ACC112 (cell line): ENCODE measurements around the gene LRRC52.

Experiments
- H2AFZ ChIP-seq: fragments of 200-600 bp; sonication (generic); one replicate; pipeline ENCODE4 v1.6.0; 2017; ENCODE audit warnings: antibody characterized with exemption, low read length; ENCODE audit not compliant: unreplicated experiment
- H3K27ac ChIP-seq: fragments of 200-600 bp; sonication (generic); 2 replicates; pipeline ENCODE4 v1.5.1; 2014; ENCODE audit warnings: low read depth, mild to moderate bottlenecking, antibody characterized with exemption, low read length, moderate library complexity
- H3K27me3 ChIP-seq: fragments of 200-600 bp; sonication (generic); 2 replicates; pipeline ENCODE4 v1.6.1; 2014; ENCODE audit warnings: mild to moderate bottlenecking, antibody characterized with exemption, low read length, moderate library complexity, mixed read lengths; ENCODE audit not compliant: insufficient read depth
- H3K36me3 ChIP-seq: fragments of 200-600 bp; sonication (generic); 2 replicates; pipeline ENCODE4 v1.6.1; 2016; ENCODE audit warnings: mild to moderate bottlenecking, antibody characterized with exemption, low read length, moderate library complexity, mixed read lengths; ENCODE audit not compliant: insufficient read depth
- H3K4me1 ChIP-seq: fragments of 200-600 bp; sonication (generic); one replicate; pipeline ENCODE4 v1.6.1; 2016; ENCODE audit warnings: low read length, mixed read lengths; ENCODE audit not compliant: insufficient read depth, unreplicated experiment, control insufficient read depth
- H3K4me3 ChIP-seq: fragments of 200-600 bp; sonication (generic); 2 replicates; pipeline ENCODE4 v1.5.1; 2014; ENCODE audit warnings: mild to moderate bottlenecking, low read depth, low read length
- H3K79me2 ChIP-seq: fragments of 200-600 bp; sonication (generic); one replicate; pipeline ENCODE4 v1.6.0; 2016; ENCODE audit warnings: low read length; ENCODE audit not compliant: control insufficient read depth, unreplicated experiment, insufficient read depth

LRRC52 gene

GRCh38 chr1:165537356-165538109, 6.3 kb upstream of the LRRC52 start:
- no peak overlapping the region for H2AFZ ChIP-seq
- no peaks in the 10 kb centered on the region for H3K4me1 ChIP-seq
- H3K79me2 ChIP-seq: no peaks in the 10 kb centered on the region
- peaks cover 65% of the 10 kb centered on the region for H3K27me3 ChIP-seq
- H3K27ac ChIP-seq: no peak overlapping the region
- no peaks in the 10 kb centered on the region for H3K36me3 ChIP-seq
- H3K4me3 ChIP-seq: no peak overlapping the region

- Histone ChIP-seq H3K79me2 (no peaks in the 10 kb centered on the region), H3K4me1 (no peaks in the 10 kb centered on the region), H3K4me3 (no peak overlapping the region), H3K27ac (no peak overlapping the region), H3K27me3 (peaks cover 53% of the 10 kb centered on the region), H3K36me3 (no peaks in the 10 kb centered on the region), H2AFZ (no peak overlapping the region)
These were observed 4.5 kb upstream of the LRRC52 start for GRCh38 chr1:165539306-165539705.

GRCh38 chr1:165539908-165540307, 3.9 kb upstream of the LRRC52 start:
- Histone ChIP-seq H2AFZ (no peak overlapping the region), H3K79me2 (no peaks in the 10 kb centered on the region), H3K4me3 (no peak overlapping the region), H3K27me3 (peaks cover 55% of the 10 kb centered on the region), H3K4me1 (no peaks in the 10 kb centered on the region), H3K36me3 (no peaks in the 10 kb centered on the region), H3K27ac (no peak overlapping the region)

GRCh38 chr1:165542015-165542631, 1.7 kb upstream of the LRRC52 start:
- peaks cover 55% of the 10 kb centered on the region for H3K27me3 ChIP-seq
- H3K4me1 ChIP-seq: no peaks in the 10 kb centered on the region
- no peak overlapping the region for H3K27ac ChIP-seq
- H3K4me3 ChIP-seq: no peak overlapping the region
- no peaks in the 10 kb centered on the region for H3K36me3 ChIP-seq
- no peaks in the 10 kb centered on the region for H3K79me2 ChIP-seq
- H2AFZ ChIP-seq: no peak overlapping the region

- peaks cover 49% of the 10 kb centered on the region for H3K27me3 ChIP-seq
- no peaks in the 10 kb centered on the region for H3K79me2 ChIP-seq
- no peak overlapping the region for H2AFZ ChIP-seq
- H3K27ac ChIP-seq: no peak overlapping the region
- H3K36me3 ChIP-seq: no peaks in the 10 kb centered on the region
- H3K4me1 ChIP-seq: no peaks in the 10 kb centered on the region
- no peak overlapping the region for H3K4me3 ChIP-seq
These were observed 1.2 kb upstream of the LRRC52 start for GRCh38 chr1:165542647-165543046.

- no peak overlapping the region for H3K4me3 ChIP-seq
- no peaks in the 10 kb centered on the region for H3K79me2 ChIP-seq
- no peak overlapping the region for H2AFZ ChIP-seq
- no peaks in the 10 kb centered on the region for H3K36me3 ChIP-seq
- no peaks in the 10 kb centered on the region for H3K4me1 ChIP-seq
- H3K27ac ChIP-seq: no peak overlapping the region
- peaks cover 49% of the 10 kb centered on the region for H3K27me3 ChIP-seq
These were observed 1.2 kb downstream of the LRRC52 start for GRCh38 chr1:165544996-165545395.

GRCh38 chr1:165545974-165546373, 2.2 kb downstream of the LRRC52 start:
- peaks cover 49% of the 10 kb centered on the region for H3K27me3 ChIP-seq
- H3K4me1 ChIP-seq: no peaks in the 10 kb centered on the region
- H3K4me3 ChIP-seq: no peak overlapping the region
- no peak overlapping the region for H3K27ac ChIP-seq
- no peak overlapping the region for H2AFZ ChIP-seq
- no peaks in the 10 kb centered on the region for H3K36me3 ChIP-seq
- H3K79me2 ChIP-seq: no peaks in the 10 kb centered on the region

- H3K27ac ChIP-seq: no peak overlapping the region
- H3K79me2 ChIP-seq: no peaks in the 10 kb centered on the region
- peaks cover 58% of the 10 kb centered on the region for H3K27me3 ChIP-seq
- no peak overlapping the region for H2AFZ ChIP-seq
- H3K4me3 ChIP-seq: no peak overlapping the region
- no peaks in the 10 kb centered on the region for H3K4me1 ChIP-seq
- no peaks in the 10 kb centered on the region for H3K36me3 ChIP-seq
These were observed 6.2 kb downstream of the LRRC52 start for GRCh38 chr1:165549973-165550372.

- Histone ChIP-seq H3K27ac (no peak overlapping the region), H3K4me3 (no peak overlapping the region), H3K36me3 (no peaks in the 10 kb centered on the region), H3K4me1 (no peaks in the 10 kb centered on the region), H3K27me3 (peaks cover 48% of the 10 kb centered on the region), H2AFZ (no peak overlapping the region), H3K79me2 (no peaks in the 10 kb centered on the region)
These were observed 7.7 kb downstream of the LRRC52 start for GRCh38 chr1:165551469-165551868.

- peaks cover 50% of the 10 kb centered on the region for H3K27me3 ChIP-seq
- H3K4me3 ChIP-seq: no peak overlapping the region
- H3K79me2 ChIP-seq: no peaks in the 10 kb centered on the region
- H3K4me1 ChIP-seq: no peaks in the 10 kb centered on the region
- no peak overlapping the region for H2AFZ ChIP-seq
- H3K27ac ChIP-seq: no peak overlapping the region
- H3K36me3 ChIP-seq: no peaks in the 10 kb centered on the region
These were observed 17.3 kb downstream of the LRRC52 start for GRCh38 chr1:165560883-165561656.
